Measurements from ENCODE around the gene KRTAP12-1.

- TF ChIP-seq POLR2AphosphoS5 (IDR thresholded peaks at IDR 0.05; ENCODE audit: low read depth, low read length), result no peak
- TF ChIP-seq TAF1 (IDR thresholded peaks at IDR 0.05; ENCODE audit: borderline replicate concordance, insufficient read depth, low read length), result no peak
Observed at GRCh38 chr21:44711327-44712202, 29.6 kb upstream of the KRTAP12-1 start, which contains the start of gene TSPEAR.

Measured in PFSK-1 (cell line).